DND-41 (cell line): ENCODE results near the gene ANO9.

Source experiments
- EZH2 ChIP-seq: IDR thresholded peaks from 3 replicates; pipeline ENCODE4 v1.6.1; 2012; ENCODE audit warnings: borderline replicate concordance, low read depth, mild to moderate bottlenecking, moderate library complexity, low read length, inconsistent platforms; ENCODE audit not compliant: severe bottlenecking
- TF ChIP-seq, protein P1 (sequence below): IDR thresholded peaks from 2 replicates; pipeline ENCODE4 v1.5.1; 2012; ENCODE audit warnings: borderline replicate concordance, low read length, moderate library complexity, mild to moderate bottlenecking; ENCODE audit not compliant: poor library complexity, severe bottlenecking; ENCODE audit errors: extremely low read depth

DNA sequence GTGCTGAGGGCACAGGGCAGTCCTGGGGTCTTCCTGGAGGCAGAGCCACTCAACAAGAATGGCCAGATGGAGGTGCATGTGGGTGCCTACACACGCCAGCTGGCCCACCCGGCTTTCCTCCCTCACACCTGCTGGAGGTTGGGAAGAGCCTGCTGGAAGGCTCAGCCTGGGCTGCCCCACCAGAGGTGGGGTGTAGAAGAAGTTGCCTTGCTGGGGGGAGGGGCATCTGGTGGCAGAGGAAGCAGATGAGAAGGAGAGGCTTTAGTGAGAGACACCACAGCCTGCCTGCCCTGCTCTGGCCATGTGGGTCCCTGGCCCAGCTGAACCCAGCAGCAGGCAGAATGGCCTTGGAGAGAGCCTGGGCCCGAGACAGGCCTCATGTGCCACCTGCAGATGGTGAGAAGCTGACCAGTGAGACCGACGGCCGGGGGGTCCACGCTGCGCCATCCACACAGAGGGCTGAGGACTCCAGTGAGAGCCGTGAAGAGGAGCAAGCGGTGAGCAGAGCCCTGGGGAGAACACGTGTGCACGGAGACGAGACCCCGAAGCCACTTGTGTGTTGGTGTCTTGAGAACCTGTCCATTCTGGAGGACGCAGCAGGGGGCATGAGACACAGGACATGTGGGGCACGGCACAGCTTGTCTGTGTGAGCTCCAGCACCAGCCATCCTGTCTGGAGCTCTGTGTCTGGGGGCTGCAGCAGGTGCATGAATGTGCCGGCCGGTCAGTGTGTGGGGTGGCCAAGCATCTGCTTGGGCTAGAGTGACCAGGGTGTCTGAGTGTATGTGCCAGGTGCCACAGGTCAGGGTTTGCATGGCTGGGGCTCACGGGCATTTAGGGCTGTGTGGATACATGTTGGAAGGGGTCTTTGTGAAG, 69.9 kb downstream of the ANO9 start:
- TF ChIP-seq, protein P1, sequence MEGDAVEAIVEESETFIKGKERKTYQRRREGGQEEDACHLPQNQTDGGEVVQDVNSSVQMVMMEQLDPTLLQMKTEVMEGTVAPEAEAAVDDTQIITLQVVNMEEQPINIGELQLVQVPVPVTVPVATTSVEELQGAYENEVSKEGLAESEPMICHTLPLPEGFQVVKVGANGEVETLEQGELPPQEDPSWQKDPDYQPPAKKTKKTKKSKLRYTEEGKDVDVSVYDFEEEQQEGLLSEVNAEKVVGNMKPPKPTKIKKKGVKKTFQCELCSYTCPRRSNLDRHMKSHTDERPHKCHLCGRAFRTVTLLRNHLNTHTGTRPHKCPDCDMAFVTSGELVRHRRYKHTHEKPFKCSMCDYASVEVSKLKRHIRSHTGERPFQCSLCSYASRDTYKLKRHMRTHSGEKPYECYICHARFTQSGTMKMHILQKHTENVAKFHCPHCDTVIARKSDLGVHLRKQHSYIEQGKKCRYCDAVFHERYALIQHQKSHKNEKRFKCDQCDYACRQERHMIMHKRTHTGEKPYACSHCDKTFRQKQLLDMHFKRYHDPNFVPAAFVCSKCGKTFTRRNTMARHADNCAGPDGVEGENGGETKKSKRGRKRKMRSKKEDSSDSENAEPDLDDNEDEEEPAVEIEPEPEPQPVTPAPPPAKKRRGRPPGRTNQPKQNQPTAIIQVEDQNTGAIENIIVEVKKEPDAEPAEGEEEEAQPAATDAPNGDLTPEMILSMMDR, result no peak
- no peak for TF ChIP-seq EZH2
